Measurements from ENCODE around the gene GTF2A1L.

The GTF2A1L gene

GRCh38 chr2:48633143-48633542 lies 15.5 kb downstream of the GTF2A1L start:
- DNase-seq (ENCODE audit: low spot score): no peak
- TF ChIP-seq CTCF (IDR thresholded peaks at IDR 0.05; ENCODE audit: extremely low read depth, missing control alignments): no peak

- no peak for DNase-seq (ENCODE audit: low spot score)
- TF ChIP-seq CTCF (IDR thresholded peaks at IDR 0.05; ENCODE audit: extremely low read depth, missing control alignments): no peak
These were observed 18.1 kb downstream of the GTF2A1L start for GRCh38 chr2:48635786-48636185.

- DNase-seq (ENCODE audit: low spot score): no peak
These were observed 20.6 kb downstream of the GTF2A1L start for GRCh38 chr2:48638261-48638660.

GRCh38 chr2:48651158-48651790 lies 33.6 kb downstream of the GTF2A1L start:
- no peak for TF ChIP-seq CTCF (IDR thresholded peaks at IDR 0.05; ENCODE audit: extremely low read depth, missing control alignments)
- no peak for DNase-seq (ENCODE audit: low spot score)

More at GRCh38 chr2:48638261-48638660, 20.6 kb downstream of the GTF2A1L start:
- TF ChIP-seq CTCF (IDR thresholded peaks at IDR 0.05; ENCODE audit: extremely low read depth, missing control alignments): no peak

GRCh38 chr2:48668992-48669391 lies 51.3 kb downstream of the GTF2A1L start:
- DNase-seq (ENCODE audit: low spot score): no peak
- no peak for TF ChIP-seq CTCF (IDR thresholded peaks at IDR 0.05; ENCODE audit: extremely low read depth, missing control alignments)

GRCh38 chr2:48673581-48673980 lies 55.9 kb downstream of the GTF2A1L start:
- DNase-seq (ENCODE audit: low spot score): no peak
- TF ChIP-seq CTCF (IDR thresholded peaks at IDR 0.05; ENCODE audit: extremely low read depth, missing control alignments): no peak

GRCh38 chr2:48674933-48675332 lies 57.3 kb downstream of the GTF2A1L start:
- no peak for TF ChIP-seq CTCF (IDR thresholded peaks at IDR 0.05; ENCODE audit: extremely low read depth, missing control alignments)
- no peak for DNase-seq (ENCODE audit: low spot score)
